DND-41 (cell line): ENCODE measurements around the gene TMEM253.

ENCODE experiments used
- EZH2 ChIP-seq: IDR thresholded peaks from 3 replicates; pipeline ENCODE4 v1.6.1; 2012; ENCODE audit warnings: borderline replicate concordance, low read depth, mild to moderate bottlenecking, moderate library complexity, low read length, inconsistent platforms; ENCODE audit not compliant: severe bottlenecking
- TF ChIP-seq, protein P1 (sequence below): IDR thresholded peaks from 2 replicates; pipeline ENCODE4 v1.5.1; 2012; ENCODE audit warnings: borderline replicate concordance, low read length, moderate library complexity, mild to moderate bottlenecking; ENCODE audit not compliant: poor library complexity, severe bottlenecking; ENCODE audit errors: extremely low read depth

DNA sequence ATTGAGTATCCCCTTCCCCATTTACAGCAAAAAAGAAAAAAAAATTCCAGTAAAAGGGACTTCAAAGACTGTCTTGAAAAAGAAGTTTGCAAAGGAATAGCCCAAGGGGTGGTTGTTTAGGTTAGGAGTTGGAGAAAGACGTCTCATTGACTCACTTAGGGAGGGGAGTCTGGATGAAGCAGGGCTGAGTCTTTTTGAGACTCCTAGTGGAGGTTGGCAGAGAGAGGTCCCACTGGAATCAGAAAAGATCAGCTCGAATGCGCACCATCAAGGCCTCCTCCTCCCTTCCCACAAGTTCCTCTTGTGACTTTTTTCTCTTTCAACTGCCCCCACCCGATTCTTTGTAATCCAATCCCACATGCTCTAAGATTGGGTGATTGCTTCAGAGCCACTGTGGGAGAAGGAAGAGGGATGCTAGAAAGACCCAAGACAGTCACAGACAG, 28.8 kb upstream of the TMEM253 start:
- TF ChIP-seq, protein P1, sequence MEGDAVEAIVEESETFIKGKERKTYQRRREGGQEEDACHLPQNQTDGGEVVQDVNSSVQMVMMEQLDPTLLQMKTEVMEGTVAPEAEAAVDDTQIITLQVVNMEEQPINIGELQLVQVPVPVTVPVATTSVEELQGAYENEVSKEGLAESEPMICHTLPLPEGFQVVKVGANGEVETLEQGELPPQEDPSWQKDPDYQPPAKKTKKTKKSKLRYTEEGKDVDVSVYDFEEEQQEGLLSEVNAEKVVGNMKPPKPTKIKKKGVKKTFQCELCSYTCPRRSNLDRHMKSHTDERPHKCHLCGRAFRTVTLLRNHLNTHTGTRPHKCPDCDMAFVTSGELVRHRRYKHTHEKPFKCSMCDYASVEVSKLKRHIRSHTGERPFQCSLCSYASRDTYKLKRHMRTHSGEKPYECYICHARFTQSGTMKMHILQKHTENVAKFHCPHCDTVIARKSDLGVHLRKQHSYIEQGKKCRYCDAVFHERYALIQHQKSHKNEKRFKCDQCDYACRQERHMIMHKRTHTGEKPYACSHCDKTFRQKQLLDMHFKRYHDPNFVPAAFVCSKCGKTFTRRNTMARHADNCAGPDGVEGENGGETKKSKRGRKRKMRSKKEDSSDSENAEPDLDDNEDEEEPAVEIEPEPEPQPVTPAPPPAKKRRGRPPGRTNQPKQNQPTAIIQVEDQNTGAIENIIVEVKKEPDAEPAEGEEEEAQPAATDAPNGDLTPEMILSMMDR = no peak
- no peak for TF ChIP-seq EZH2
